ENCODE measurements around the gene KIR2DL4. TPM values are rescaled to one million over a fixed set of nuclear protein-coding genes. Genes with fewer than 3 reads are reported as not detected.

KIR2DL4 gene
- total RNA-seq, 1 experiment from 2014 or later, result not detected

- CTCF ChIA-PET, result no interaction called here
- Mint-ChIP-seq H3K36me3 (ENCODE audit: insufficient read depth, unreplicated experiment) (no peaks in the 10 kb centered on the region), H3K9me3 (ENCODE audit: unreplicated experiment) (peaks cover 51% of the 10 kb centered on the region), H3K27ac (ENCODE audit: low read depth, unreplicated experiment) (no peak overlapping the region), H3K4me3 (ENCODE audit: unreplicated experiment) (no peak overlapping the region), H3K4me1 (ENCODE audit: insufficient read depth, unreplicated experiment) (no peaks in the 10 kb centered on the region), H3K27me3 (ENCODE audit: insufficient read depth, unreplicated experiment) (no peaks in the 10 kb centered on the region)
- intact Hi-C loops (cut with micrococcal nuclease), result no loop called here
- DNase-seq (ENCODE audit: unreplicated experiment), result no peak
- no peak for TF ChIP-seq CTCF (IDR thresholded peaks at IDR 0.05; ENCODE audit: unreplicated experiment)
- POLR2A ChIA-PET, result no interaction called here
- BruUV-seq (replicated peaks), result no TSS peak
Observed at GRCh38 chr19:54790711-54791110, 12.7 kb upstream of the KIR2DL4 start.

- no peak overlapping the region for H3K27ac Mint-ChIP-seq (ENCODE audit: low read depth, unreplicated experiment)
- no peaks in the 10 kb centered on the region for H3K36me3 Mint-ChIP-seq (ENCODE audit: insufficient read depth, unreplicated experiment)
- no peak overlapping the region for H3K4me3 Mint-ChIP-seq (ENCODE audit: unreplicated experiment)
- ChIA-PET POLR2A (no interaction called here), CTCF (no interaction called here)
- DNase-seq (ENCODE audit: unreplicated experiment), result no peak
- peaks cover 49% of the 10 kb centered on the region for H3K9me3 Mint-ChIP-seq (ENCODE audit: unreplicated experiment)
- H3K4me1 Mint-ChIP-seq (ENCODE audit: insufficient read depth, unreplicated experiment), result no peaks in the 10 kb centered on the region
- no TSS peak for BruUV-seq (replicated peaks)
- no peak for TF ChIP-seq CTCF (IDR thresholded peaks at IDR 0.05; ENCODE audit: unreplicated experiment)
- intact Hi-C loops (cut with micrococcal nuclease), result no loop called here
- H3K27me3 Mint-ChIP-seq (ENCODE audit: insufficient read depth, unreplicated experiment), result no peaks in the 10 kb centered on the region
Observed at GRCh38 chr19:54791476-54791875, 11.9 kb upstream of the KIR2DL4 start.

GRCh38 chr19:54792814-54793213, 10.6 kb upstream of the KIR2DL4 start:
- peak; percentile 2 for DNase-seq (ENCODE audit: unreplicated experiment)
- H3K36me3 Mint-ChIP-seq (ENCODE audit: insufficient read depth, unreplicated experiment), result no peaks in the 10 kb centered on the region
- ChIA-PET POLR2A (interaction anchor here (0.8 to 1.0 kb wide), 2 partner anchors 22 to 32 kb away, joined by 3 read pairs; no protein-coding TSS in a partner anchor), CTCF (interaction anchor here (0.5 to 0.6 kb wide), 2 partner anchors 42 to 187 kb away, joined by 3 to 4 read pairs; no protein-coding TSS in a partner anchor)
- no peaks in the 10 kb centered on the region for H3K27me3 Mint-ChIP-seq (ENCODE audit: insufficient read depth, unreplicated experiment)
- H3K9me3 Mint-ChIP-seq (ENCODE audit: unreplicated experiment), result peaks cover 46% of the 10 kb centered on the region
- no peak for TF ChIP-seq CTCF (IDR thresholded peaks at IDR 0.05; ENCODE audit: unreplicated experiment)
- no peak overlapping the region for H3K27ac Mint-ChIP-seq (ENCODE audit: low read depth, unreplicated experiment)
- BruUV-seq (replicated peaks), result no TSS peak
- H3K4me1 Mint-ChIP-seq (ENCODE audit: insufficient read depth, unreplicated experiment), result no peaks in the 10 kb centered on the region
- intact Hi-C loops (cut with micrococcal nuclease), result no loop called here
- H3K4me3 Mint-ChIP-seq (ENCODE audit: unreplicated experiment), result peak overlapping the region; percentile 60

- H3K36me3 Mint-ChIP-seq (ENCODE audit: insufficient read depth, unreplicated experiment), result no peaks in the 10 kb centered on the region
- BruUV-seq (replicated peaks), result no TSS peak
- H3K9me3 Mint-ChIP-seq (ENCODE audit: unreplicated experiment), result peaks cover 26% of the 10 kb centered on the region
Observed at GRCh38 chr19:54795758-54796157, 7.7 kb upstream of the KIR2DL4 start.

More at GRCh38 chr19:54795758-54796157, 7.7 kb upstream of the KIR2DL4 start:
- CTCF ChIA-PET, result no interaction called here
- Mint-ChIP-seq H3K27me3 (ENCODE audit: insufficient read depth, unreplicated experiment) (no peaks in the 10 kb centered on the region), H3K4me1 (ENCODE audit: insufficient read depth, unreplicated experiment) (no peaks in the 10 kb centered on the region), H3K4me3 (ENCODE audit: unreplicated experiment) (no peak overlapping the region), H3K27ac (ENCODE audit: low read depth, unreplicated experiment) (no peak overlapping the region)
- DNase-seq (ENCODE audit: unreplicated experiment), result no peak
- POLR2A ChIA-PET, result interaction anchor here (0.7 kb wide), 1 partner anchor 126 kb away, joined by 3 read pairs; no protein-coding TSS in a partner anchor
- TF ChIP-seq CTCF (IDR thresholded peaks at IDR 0.05; ENCODE audit: unreplicated experiment), result no peak
- intact Hi-C loops (cut with micrococcal nuclease), result no loop called here

All from MCF 10A (cell line).